GM19452 (cell line): ENCODE data around the gene SLC22A4.
A peak's percentile ranks its signal among the peaks of the same experiment; 100 is the strongest.

Experiments used
- ATAC-seq: cut with Tn5 transposase; IDR thresholded peaks from one replicate; pipeline ENCODE4 v1.9.1; 2021; ENCODE audit not compliant: unreplicated experiment

Gene SLC22A4

DNA sequence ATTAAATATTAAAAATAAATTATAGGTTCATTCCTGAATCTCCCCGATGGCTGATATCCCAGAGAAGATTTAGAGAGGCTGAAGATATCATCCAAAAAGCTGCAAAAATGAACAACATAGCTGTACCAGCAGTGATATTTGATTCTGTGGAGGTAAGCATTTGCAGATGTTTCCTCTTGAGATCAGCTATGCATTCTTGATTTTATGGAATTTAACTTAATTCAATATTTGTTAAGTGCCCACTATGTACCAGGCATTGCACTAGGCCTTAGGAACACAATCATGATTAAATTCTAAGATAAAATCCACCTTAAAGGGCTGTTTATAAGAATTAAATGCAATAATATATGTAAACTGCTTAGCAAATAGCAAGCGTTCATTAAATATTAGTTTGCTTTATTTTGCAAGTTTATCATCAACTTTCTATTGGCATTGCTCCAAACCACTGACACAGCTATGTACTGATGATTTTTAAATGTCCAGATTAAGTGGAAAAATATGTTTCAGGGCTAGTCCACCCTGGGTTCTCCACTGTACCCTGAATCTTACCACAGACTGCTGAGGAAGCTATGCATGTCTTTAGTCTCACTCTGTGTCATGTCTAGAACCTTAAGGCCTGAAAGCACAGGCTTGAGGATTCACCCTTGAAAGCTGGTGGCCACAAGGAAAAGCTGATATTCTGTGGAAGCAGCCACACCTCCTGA, 33.2 kb downstream of the SLC22A4 start:
- ATAC-seq, result no peak

DNA sequence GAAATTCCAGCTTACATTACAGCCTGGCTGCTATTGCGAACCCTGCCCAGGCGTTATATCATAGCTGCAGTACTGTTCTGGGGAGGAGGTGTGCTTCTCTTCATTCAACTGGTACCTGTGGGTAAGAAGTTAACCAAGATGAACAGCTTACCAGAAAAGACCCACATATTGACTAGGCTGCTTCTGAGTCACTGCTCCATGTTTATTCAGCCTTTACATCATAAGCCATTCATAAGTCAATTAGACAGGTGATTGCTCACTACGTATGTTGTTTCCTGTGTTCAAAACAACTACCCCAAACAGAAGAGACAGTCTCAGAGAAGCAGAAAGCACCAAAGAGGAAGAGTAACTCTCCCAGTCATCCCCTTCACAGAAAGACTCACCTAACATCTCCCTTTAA, 40.6 kb downstream of the SLC22A4 start:
- no peak for ATAC-seq

DNA sequence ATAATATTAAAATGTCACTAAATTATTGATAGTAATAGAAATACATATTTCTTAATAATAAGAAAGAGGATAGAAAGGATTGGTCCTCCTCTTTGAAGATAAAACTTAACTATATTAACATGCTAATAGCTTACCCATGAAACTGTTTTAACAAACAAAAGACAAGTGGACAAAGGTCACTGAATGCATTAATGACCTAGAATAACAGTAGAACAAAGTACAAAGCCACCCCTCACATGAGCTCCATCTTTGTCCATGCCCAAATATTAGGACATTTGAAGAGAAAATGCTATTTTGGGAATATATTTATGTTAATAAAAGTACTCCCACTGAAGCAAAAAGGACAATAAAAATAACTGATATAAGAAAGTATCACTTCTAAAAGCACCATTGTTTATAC, 41.2 kb downstream of the SLC22A4 start:
- ATAC-seq, result no peak

DNA sequence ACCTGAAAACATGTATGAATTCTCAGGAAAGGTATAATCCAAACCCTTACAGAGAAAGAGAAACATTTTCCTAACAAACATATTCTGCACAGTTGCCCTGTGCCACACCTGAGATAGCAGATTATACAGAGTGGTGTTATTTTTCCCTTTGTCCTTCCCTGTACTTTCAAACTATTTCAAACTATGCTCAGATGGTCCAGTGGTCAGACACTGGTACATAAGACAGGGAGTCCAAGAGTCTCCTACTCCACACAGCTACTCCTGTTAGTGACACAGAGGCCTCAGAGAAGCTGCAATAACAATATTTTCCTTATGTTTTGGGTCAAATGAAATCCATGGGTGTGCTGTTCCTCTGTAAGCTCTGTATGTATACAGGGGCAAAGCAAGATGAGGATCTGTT, 45.3 kb downstream of the SLC22A4 start:
- no peak for ATAC-seq

DNA sequence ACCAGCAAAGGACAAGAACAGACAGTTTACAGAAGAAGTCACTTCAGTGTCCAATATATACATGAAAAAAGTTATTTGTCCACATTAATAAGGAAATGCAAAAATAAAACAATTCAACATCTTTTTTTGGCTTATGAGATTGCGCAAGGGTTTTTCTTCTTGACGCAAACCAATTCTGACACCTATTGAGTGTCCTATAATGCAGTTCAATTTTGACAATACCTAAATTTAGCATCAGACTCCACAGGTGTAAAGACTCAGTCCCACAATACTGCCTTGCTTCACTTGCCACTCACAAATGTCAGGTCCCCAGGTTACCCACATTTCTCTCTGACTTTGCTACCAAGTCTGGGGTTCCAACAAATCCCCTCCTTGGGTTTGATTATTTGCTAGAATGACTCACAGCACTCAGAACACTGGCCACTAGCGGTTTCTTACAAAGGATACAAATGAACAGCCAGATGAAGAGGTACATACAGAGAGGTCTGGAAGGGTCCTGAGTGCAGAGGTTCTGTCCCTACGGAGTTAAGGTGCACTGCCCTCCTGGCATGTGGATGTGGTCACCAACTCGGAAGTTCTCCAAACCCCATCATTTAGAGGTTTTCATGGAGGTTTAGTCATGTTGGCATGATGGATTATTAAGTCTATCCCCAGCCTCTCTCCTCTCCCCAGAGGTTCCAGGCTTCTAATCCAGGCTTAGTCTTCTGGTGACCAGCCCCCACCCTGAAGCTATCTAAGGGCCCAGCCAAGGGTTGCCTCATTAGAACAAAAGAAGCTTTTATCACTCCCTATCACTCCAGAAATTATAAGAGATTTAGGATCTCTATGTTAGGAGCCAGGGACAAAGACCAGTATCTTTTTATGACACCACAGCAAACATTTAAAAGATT, 48.3 kb downstream of the SLC22A4 start:
- no peak for ATAC-seq

DNA sequence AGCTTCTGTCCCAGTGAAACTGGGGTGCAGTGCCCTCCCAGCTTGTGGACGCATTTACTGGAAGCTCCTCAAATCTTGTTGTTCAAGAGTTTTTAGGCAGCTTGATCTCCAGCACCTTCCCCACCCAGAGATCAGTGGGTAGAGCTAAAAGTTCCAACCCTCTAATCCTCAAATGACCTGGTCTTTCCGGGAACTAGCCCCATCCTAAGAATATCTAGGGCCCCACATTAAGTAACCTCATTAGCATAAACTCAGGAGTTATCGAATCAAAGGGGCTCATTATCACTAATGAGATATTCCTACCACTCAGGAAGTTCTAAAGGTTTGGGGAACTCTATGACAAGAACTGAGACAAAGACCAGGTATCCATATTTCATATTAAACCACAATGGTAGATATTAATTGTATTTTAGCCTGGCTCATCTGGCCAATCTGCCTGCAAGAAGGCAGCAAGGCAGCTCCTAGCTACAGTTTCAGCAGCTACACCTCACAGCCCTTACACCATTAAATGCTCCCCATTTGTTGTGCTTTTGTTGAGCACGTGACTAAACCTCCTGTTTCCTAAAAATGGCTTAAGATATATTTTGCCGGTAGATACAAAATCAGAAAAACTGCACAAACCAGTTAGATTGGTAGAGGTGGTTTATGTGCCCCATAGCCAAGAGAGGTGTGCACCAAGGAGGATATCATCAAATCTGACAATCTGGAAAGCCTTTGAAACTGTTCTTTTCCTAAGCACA, 50.8 kb downstream of the SLC22A4 start:
- no peak for ATAC-seq

DNA sequence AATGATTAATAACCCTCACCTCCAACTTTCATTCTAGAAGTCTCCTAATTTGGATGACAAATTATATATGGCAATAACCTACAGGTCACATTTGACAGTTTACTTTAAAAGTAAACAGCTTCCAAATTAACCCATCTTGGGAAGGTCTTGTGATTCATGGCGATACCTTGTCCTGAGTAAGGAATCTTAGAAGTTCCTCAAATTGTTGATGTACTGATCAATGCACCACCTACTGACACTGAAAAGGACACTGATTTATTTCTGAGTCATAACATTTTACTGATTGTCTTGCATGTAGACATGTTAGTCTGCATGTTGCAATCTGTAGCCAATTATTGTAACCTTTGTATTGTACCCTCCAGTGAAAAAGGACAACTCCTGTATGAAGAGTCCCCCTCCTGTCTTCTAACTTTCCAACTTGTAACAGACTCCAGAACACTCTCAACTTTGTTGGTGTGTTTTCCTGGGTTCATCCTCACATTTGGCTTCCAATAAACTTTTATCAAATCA, 59.3 kb downstream of the SLC22A4 start:
- no peak for ATAC-seq

DNA sequence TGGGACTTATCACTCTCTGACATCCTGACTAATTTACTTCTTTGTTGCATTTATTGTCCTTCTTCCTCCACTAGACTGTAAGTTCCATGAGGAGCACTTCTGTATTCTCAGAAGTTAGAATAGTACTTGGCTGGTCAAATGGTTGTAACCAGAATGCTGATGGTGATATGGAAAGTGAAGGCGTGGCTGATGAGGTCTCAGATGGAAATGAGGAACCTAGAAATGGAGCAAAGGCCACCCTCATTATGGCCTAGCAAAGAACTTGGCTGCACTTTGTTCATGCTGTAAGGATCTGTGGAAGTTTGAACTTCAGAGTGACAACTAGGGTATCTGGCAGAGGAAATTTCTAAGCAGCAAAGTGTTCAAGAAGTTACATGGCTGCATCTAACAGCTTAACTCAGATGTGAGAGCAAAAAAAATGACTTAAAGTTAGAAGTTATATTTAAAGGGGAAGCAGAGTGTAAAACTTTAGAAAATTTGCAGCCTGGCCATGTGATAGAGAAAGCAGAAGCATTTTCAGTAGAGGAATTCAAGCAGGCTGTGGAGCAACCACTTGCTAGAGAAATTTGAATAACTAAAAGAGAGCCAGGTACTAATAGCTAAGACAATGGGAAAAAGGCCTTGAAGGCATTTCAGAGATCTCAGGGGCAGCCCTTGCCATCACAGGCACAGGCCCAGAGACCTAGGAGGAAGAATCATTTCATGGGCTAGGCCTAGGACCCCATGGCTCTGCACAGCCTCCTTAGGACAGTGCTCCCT, 60.4 kb downstream of the SLC22A4 start:
- no peak for ATAC-seq

DNA sequence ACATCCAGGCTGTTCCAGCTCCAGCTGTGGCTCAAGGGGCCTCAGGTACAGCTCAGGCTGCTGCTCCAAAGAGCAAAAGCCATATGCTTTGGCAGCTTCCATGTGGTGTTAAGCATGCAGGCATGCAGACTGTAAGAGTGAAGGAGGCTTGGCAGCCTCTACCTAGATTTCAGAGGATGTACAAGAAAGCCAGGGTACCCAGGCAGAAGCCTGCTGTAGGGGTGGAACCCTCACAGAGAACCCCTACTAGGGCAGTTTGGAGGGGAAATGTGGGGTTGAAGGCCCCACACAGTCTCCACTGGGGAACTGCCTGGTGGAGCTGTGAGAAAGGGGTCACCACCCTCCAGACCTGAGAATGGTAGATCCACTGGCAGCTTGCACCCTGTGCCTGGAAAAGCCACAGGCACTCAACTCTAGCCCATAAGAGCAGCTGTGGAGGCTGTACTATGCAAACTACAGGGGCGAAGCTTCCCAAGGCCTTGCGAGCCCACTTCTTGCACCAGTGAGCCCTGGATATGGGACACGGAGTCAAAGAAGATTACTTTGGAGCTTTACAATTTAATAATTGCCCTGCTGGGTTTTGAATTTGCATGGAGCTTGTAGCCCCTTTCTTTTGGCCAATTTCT, 61.1 kb downstream of the SLC22A4 start:
- no peak for ATAC-seq

DNA sequence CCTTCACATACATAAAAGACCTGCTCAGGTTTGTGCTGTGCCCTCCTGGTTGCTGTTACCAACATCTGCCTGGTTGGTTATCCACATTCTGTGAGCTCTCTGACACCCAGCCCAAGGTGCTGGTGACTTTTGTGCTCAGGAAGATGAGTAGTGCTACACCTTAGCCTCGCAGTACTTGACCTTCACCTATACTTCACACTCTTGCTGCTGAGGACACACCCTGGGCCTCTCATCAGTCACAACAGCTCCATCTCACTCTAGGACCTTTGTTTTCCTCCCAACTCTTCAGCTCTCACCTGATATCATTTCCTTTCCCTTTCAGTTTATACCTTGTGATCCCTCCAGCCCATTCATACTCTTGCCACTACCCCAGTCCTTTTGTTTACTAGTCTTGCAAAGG, 64.6 kb downstream of the SLC22A4 start:
- ATAC-seq, result no peak

DNA sequence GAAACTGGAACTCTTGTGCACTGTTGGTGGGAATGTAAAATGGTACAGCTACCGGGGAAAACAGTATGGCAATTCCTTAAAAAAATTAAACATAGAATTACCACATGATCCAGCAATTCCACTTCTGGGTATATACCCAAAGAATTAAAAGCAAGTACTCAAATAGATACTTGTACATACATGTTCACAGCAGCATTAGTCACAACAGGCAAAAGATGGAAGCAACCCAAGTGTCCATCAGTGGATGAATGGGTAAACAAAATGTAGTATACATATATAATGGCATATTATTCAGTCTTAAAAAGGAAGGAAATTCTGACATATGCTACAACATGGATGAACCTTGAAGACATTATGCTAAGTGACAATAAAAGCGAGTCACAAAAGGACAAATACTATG, 67.9 kb downstream of the SLC22A4 start:
- no peak for ATAC-seq

DNA sequence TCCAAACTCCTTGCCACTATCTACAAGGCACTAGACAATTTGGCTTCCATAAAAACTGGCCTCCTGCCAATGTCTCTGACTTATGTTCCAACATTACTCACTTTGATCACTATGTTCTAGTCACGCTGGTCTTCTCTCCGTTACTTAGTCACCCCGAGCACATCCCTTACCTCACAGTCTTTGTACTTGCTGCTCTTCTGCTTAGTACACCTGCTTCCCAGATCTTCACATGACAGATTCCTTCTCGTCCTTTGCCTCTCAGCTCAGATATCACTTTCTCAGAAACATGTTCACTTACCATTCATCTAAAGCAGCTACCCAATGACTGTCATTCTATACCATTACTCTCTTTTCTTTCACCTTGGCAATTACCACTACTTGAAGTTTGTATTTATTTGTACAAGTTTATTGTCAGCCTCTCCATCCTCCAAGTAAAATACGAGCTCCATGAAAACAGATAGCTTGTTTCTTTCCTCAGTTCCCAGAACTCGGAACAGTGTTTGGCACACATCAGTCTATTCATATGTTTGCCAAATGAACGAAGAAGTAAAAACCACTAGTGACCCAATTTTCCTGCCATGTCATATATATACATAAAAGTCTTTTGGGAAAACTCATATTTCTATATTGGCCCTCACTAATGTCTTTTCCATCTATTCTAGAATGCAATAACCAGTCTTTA, 69.4 kb downstream of the SLC22A4 start:
- ATAC-seq, result no peak

DNA sequence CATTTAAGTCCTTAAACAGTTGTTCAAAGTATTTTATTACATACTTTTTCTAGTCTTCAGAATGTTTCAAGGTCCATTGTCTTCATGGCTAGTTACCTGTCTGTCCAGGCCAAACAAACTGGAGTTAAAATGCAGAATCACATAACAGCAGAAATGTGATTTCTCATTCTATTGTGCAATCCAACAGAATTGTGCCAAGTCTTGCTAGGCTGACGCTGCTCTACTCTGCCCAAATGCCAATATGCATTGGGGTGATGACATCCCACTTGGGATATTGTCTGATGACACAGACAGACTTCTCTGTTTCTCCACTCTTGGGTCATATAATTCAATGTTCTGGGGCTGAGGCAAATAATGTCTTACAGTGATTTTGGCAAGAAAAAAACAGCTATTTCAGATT, 70.1 kb downstream of the SLC22A4 start:
- ATAC-seq, result no peak

DNA sequence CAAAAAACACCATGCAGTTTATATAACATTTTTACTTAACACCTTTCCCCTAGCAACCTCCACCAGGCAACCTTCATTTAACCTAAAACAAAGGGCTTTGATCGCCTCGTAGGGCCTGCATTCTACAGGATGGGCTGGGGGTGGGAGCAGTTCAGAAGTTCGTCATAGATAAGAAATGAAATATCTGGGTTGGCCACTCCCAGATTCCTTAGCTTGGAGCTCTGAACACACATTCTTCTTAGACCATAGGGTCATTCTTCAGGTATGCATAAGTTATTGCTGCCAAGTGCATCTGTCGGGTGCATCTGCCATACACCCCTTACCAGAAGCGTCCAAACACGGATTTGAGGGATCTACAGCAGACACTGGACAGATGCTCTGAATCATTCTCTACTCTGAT, 71.0 kb downstream of the SLC22A4 start:
- no peak for ATAC-seq

DNA sequence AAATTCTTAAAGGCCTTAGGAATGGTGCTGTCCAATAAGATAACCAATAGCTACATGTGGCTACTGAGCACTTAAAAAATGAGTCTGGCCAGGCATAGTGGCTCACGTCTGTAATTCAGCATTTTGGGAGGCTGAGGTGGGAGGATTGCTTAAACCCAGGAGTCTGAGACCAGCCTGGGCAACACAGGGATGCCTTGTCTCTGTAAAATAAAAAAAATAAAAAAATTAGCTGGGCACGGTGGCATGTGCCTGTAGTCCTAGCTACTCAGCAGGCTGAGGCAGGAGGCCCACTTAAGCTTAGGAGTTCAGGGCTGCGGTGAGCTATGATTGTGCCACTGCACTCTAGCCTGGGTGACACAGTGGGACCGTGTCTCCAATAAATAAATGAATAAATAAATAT, 74.0 kb downstream of the SLC22A4 start:
- ATAC-seq, result no peak

DNA sequence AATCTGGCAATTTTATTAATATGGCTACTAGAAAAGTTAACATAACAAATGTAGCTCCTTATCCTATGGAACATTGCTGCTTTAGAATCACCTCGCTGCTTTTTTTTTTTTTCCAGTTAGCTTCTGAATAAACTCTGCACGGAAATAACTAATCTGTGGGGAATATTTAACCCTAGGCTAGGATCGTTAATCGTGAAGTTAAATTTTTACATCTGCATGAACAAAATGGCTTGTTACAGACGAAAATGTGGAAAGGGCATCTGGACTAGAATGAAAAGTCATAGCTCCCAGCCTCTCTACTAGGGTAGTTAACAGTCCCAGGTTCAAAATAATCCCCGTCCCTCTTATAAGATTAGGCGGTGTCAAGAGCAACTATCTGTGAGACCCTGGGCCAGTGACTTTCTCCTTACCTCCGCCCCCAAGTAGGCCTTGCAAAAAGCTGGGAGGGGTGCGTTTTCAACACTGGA, 74.8 kb downstream of the SLC22A4 start:
- ATAC-seq, result no peak

DNA sequence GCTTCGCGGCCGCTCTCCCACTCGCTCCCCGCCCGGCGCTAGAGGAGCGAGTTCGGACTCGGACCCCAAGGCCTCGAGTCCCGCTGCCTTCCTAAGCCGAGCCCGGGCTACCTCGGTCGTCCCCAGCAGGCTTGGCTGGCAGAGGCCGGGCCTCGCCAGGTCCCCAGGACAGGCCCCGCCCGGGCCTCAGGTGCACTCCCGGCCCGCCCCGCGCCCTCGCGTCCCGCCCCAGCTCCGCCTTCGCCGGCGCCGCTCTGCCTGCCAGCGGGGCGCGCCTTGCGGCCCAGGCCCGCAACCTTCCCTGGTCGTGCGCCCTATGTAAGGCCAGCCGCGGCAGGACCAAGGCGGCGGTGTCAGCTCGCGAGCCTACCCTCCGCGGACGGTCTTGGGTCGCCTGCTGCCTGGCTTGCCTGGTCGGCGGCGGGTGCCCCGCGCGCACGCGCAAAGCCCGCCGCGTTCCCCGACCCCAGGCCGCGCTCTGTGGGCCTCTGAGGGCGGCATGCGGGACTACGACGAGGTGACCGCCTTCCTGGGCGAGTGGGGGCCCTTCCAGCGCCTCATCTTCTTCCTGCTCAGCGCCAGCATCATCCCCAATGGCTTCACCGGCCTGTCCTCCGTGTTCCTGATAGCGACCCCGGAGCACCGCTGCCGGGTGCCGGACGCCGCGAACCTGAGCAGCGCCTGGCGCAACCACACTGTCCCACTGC, 75.4 kb downstream of the SLC22A4 start, which contains the start of gene SLC22A5:
Gene SLC22A5, plus strand, starts transcription at position 237 of the 707 bp plus-strand sequence. Its CDS starts 263 bp downstream, at position 500.
- peak; percentile 90 for ATAC-seq

DNA sequence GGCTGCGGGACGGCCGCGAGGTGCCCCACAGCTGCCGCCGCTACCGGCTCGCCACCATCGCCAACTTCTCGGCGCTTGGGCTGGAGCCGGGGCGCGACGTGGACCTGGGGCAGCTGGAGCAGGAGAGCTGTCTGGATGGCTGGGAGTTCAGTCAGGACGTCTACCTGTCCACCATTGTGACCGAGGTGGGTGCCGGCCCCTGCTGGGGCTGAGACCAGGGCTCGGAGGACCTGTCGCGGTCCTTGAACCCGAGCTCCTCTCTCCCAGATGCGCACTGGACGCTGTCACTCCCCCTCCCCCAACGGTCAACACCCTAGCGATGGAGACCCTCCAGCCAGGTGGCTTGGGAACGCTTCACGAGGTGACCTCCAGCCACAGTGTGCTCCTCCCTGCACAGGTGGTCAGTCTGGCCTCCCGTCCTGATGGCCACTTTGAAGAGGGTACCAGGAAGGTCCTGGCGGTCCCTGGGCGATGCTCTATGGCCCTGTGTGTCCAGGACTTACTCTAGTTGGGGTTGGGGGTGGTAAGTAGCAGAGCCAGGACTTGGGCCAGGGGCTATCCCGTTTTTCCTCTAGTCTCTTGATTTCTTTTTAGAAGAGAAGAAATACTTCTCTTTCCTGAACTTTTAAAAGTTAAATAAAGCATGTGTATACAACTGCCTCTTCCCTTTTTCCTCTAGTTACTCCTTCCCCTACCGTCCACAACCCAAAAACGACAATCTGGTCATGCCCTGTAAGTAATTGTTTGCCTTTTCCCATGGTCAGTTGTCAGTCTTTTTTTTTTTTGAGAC, 76.2 kb downstream of the SLC22A4 start:
- no peak for ATAC-seq
